ENCODE measurements around the gene PCDH12.

Gene PCDH12

GRCh38 chr5:141948812-141949211 is 9.2 kb downstream of the PCDH12 start:
- TF ChIP-seq EZH2phosphoT487 (IDR thresholded peaks at IDR 0.05; ENCODE audit: low read length) (no peak), CTCF (IDR thresholded peaks at IDR 0.05; ENCODE audit: low read length) (no peak), EZH2 (optimal IDR thresholded peaks at IDR 0.05; ENCODE audit: low read depth, low read length) (no peak)
- Histone ChIP-seq H3K4me2 (ENCODE audit: low read depth, low read length) (no peak overlapping the region), H3K4me3 (ENCODE audit: low read length) (no peak overlapping the region)

GRCh38 chr5:141947316-141947715 is 10.7 kb downstream of the PCDH12 start:
- TF ChIP-seq EZH2 (optimal IDR thresholded peaks at IDR 0.05; ENCODE audit: low read depth, low read length) (no peak), CTCF (IDR thresholded peaks at IDR 0.05; ENCODE audit: low read length) (no peak), EZH2phosphoT487 (IDR thresholded peaks at IDR 0.05; ENCODE audit: low read length) (no peak)
- Histone ChIP-seq H3K9me3 (replicated peaks; ENCODE audit: insufficient read depth, low read length) (no peaks in the 10 kb centered on the region), H2AFZ (ENCODE audit: low read length) (no peak overlapping the region), H3K36me3 (replicated peaks; ENCODE audit: insufficient read depth, low read length) (no peaks in the 10 kb centered on the region), H4K20me1 (ENCODE audit: insufficient read depth, low read length) (no peaks in the 10 kb centered on the region), H3K4me3 (ENCODE audit: low read length) (no peak overlapping the region), H3F3A (ENCODE audit: insufficient read depth, low read length) (no peaks in the 10 kb centered on the region), H3K79me2 (ENCODE audit: low read length) (no peaks in the 10 kb centered on the region), H3K4me1 (ENCODE audit: low read length) (peaks cover 3% of the 10 kb centered on the region), H3K9ac (ENCODE audit: low read length) (no peak overlapping the region), H3K9me2 (replicated peaks; ENCODE audit: insufficient read depth, low read length) (no peaks in the 10 kb centered on the region), H3K27ac (ENCODE audit: low read length) (no peak overlapping the region), H3K4me2 (ENCODE audit: low read depth, low read length) (no peak overlapping the region), H3K27me3 (replicated peaks; ENCODE audit: insufficient read depth, low read length) (no peaks in the 10 kb centered on the region)
- no peak for DNase-seq

More at GRCh38 chr5:141948812-141949211, 9.2 kb downstream of the PCDH12 start:
- no peaks in the 10 kb centered on the region for H3K4me1 ChIP-seq (ENCODE audit: low read length)
- no peaks in the 10 kb centered on the region for H3K9me3 ChIP-seq (replicated peaks; ENCODE audit: insufficient read depth, low read length)
- no peak overlapping the region for H2AFZ ChIP-seq (ENCODE audit: low read length)
- no peaks in the 10 kb centered on the region for H3K9me2 ChIP-seq (replicated peaks; ENCODE audit: insufficient read depth, low read length)
- no peaks in the 10 kb centered on the region for H3K36me3 ChIP-seq (replicated peaks; ENCODE audit: insufficient read depth, low read length)
- no peaks in the 10 kb centered on the region for H4K20me1 ChIP-seq (ENCODE audit: insufficient read depth, low read length)
- no peaks in the 10 kb centered on the region for H3K27me3 ChIP-seq (replicated peaks; ENCODE audit: insufficient read depth, low read length)
- H3F3A ChIP-seq (ENCODE audit: insufficient read depth, low read length) = no peaks in the 10 kb centered on the region
- H3K27ac ChIP-seq (ENCODE audit: low read length) = no peak overlapping the region
- no peaks in the 10 kb centered on the region for H3K79me2 ChIP-seq (ENCODE audit: low read length)
- no peak overlapping the region for H3K9ac ChIP-seq (ENCODE audit: low read length)
- no peak for DNase-seq

GRCh38 chr5:141945511-141946051 is 12.4 kb downstream of the PCDH12 start:
- Histone ChIP-seq H3K27ac (ENCODE audit: low read length) (no peak overlapping the region), H3K27me3 (replicated peaks; ENCODE audit: insufficient read depth, low read length) (no peaks in the 10 kb centered on the region), H3F3A (ENCODE audit: insufficient read depth, low read length) (peaks cover 13% of the 10 kb centered on the region), H2AFZ (ENCODE audit: low read length) (no peak overlapping the region), H3K36me3 (replicated peaks; ENCODE audit: insufficient read depth, low read length) (no peaks in the 10 kb centered on the region), H3K79me2 (ENCODE audit: low read length) (no peaks in the 10 kb centered on the region), H4K20me1 (ENCODE audit: insufficient read depth, low read length) (no peaks in the 10 kb centered on the region), H3K4me3 (ENCODE audit: low read length) (no peak overlapping the region), H3K9me3 (replicated peaks; ENCODE audit: insufficient read depth, low read length) (no peaks in the 10 kb centered on the region), H3K4me1 (ENCODE audit: low read length) (peaks cover 20% of the 10 kb centered on the region), H3K4me2 (ENCODE audit: low read depth, low read length) (no peak overlapping the region), H3K9ac (ENCODE audit: low read length) (no peak overlapping the region), H3K9me2 (replicated peaks; ENCODE audit: insufficient read depth, low read length) (no peaks in the 10 kb centered on the region)
- TF ChIP-seq EZH2phosphoT487 (IDR thresholded peaks at IDR 0.05; ENCODE audit: low read length) = no peak
- no peak for TF ChIP-seq CTCF (IDR thresholded peaks at IDR 0.05; ENCODE audit: low read length)
- TF ChIP-seq EZH2 (optimal IDR thresholded peaks at IDR 0.05; ENCODE audit: low read depth, low read length) = no peak
- DNase-seq = no peak

Data from MM.1S (cell line).